LNCAP (cell line): ENCODE measurements around the gene ZKSCAN8.
A peak's percentile ranks its signal among the peaks of the same experiment; 100 is the strongest.

Source experiments
- TF ChIP-seq, protein P1 (sequence below): fragments of 450-650 bp; IDR thresholded peaks from 2 replicates; pipeline ENCODE4 v1.5.1; 2017; ENCODE audit warnings: mild to moderate bottlenecking

ZKSCAN8 gene

DNA sequence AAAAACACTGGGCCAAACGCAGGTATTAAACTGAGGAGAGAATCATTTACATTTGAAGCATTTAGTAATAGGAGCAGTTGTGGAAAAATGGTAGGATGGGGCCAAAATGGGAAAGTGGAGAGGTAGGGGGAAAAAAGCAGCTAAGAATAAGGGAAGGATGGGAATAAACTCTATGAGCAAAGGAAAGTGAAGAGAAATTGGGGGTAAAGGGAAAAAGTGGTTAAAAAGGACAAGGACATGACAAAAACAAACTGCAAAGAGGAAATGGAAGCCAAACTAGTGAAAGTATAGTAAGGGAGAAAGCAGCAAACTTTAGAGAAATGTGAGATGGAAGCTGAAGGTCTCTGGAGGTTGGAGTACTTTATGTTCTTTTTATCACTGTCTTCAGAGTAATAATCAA is 23.5 kb upstream of the ZKSCAN8 start:
- TF ChIP-seq, protein P1, sequence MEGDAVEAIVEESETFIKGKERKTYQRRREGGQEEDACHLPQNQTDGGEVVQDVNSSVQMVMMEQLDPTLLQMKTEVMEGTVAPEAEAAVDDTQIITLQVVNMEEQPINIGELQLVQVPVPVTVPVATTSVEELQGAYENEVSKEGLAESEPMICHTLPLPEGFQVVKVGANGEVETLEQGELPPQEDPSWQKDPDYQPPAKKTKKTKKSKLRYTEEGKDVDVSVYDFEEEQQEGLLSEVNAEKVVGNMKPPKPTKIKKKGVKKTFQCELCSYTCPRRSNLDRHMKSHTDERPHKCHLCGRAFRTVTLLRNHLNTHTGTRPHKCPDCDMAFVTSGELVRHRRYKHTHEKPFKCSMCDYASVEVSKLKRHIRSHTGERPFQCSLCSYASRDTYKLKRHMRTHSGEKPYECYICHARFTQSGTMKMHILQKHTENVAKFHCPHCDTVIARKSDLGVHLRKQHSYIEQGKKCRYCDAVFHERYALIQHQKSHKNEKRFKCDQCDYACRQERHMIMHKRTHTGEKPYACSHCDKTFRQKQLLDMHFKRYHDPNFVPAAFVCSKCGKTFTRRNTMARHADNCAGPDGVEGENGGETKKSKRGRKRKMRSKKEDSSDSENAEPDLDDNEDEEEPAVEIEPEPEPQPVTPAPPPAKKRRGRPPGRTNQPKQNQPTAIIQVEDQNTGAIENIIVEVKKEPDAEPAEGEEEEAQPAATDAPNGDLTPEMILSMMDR: no peak

DNA sequence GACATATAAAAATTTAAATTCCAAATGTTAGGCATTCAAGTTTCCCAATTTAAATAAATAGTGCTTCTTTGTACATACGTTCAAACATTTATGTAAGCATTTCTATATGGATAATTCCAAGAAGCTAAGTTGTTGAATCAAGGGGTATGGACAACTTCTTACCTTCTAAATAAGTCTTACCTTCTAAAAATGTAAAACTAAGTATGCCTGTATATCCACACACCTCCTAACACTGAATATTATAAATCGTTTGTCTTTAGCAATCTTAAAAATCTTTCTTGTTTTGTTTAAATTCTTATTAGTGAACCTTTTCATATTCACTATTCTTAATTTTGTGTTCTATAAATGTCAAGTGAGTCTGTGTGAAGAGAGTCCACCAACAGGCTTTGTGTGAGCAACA is 19.8 kb upstream of the ZKSCAN8 start:
- TF ChIP-seq, protein P1: no peak

- TF ChIP-seq, protein P1: no peak
Measured at GRCh38 chr6:28124350-28124970, 17.2 kb upstream of the ZKSCAN8 start, which contains the start of gene ZSCAN16. Gene ZSCAN16, plus strand, starts transcription at chr6:28124609. Its CDS starts 835 bp downstream, at chr6:28125444.

DNA sequence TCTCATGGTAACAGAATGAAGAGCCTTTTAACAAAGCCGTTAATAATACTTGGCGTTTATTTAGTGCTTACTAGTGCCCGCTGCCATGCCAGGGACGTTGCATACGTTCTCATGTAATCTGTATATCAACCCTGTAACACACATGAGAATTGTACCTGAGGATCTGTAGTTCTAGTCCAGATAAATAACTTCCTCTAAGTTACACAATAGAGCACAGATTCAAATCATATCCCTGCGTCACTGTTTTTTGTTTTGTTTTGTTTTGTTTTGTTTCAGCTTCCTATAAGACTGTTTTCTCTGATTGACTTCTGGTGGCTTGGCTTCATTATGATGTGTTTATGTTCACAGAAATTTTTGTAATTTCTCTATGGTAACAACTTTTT is 16.7 kb upstream of the ZKSCAN8 start:
- TF ChIP-seq, protein P1: no peak

DNA sequence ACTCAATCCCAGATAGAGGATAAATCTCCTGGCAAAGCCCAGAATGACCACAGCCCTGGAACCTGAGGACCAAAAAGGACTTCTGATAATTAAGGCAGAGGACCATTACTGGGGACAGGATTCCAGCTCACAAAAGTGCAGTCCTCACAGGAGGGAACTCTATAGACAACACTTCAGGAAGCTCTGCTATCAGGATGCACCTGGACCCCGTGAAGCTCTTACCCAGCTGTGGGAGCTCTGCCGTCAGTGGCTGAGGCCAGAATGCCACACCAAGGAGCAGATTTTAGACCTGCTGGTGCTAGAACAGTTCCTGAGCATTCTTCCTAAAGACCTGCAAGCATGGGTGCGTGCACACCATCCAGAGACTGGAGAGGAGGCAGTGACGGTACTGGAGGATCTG is 16.3 kb upstream of the ZKSCAN8 start:
- TF ChIP-seq, protein P1: no peak

DNA sequence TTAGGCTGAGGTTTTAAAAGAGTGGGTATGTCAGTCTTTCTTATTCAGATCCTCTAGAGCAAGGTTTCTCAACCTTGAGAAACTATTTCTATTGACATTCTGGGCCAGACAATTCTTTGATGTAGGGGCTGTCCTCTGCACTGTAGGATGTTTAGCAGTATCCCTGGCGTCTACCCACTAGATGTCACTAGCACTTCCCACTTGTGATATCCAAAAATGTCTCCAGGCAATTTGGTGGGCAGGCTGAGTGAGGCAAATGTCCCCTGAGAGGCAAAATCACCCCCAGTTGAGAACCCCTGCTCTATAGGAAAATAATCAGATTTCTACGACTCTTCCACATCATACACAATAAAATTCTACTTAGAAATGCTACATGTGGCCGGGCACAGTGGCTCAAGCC is 7.7 kb upstream of the ZKSCAN8 start:
- TF ChIP-seq, protein P1: peak; percentile 38; the same call in 1 of the 2 replicates

DNA sequence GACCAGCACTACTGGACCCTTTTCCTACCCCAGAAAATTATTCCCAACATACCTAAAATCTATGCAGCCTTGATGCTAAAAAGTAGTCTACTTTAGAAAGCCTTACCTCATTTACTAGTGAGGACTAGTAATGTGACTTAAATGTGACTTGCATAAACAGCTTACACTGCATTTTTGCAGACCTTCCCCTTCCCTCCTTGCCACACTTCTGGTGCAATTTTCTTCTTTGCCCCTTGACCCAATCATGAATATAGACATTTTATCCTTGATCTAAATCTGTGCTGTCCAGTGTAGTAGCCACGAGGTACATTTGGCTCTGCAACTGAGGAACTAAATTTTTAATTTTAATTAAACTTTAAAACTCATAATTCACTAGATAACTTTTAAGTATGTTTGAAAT is 7.0 kb upstream of the ZKSCAN8 start:
- TF ChIP-seq, protein P1: no peak

DNA sequence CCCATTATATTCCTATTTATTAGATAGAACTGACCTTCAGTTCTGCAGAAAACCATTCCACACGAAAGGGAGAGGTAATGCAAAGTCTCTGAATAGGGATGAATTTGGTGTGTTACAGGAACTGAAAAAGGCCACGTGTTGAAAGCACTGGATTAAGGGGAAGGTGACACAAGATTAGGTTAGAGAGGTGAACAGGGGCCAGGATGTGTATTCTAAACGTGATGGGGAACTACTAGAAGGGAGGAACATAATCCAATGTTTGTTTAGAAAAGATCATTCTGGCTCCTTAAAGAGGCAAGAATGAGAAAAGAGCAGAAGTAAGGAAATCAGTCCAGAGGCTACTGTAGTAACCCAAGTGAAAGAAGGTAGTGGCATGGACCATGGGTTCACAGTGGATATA is 6.3 kb upstream of the ZKSCAN8 start:
- TF ChIP-seq, protein P1: no peak
